A204.1 (cell line): ENCODE data around the gene SNX30.

ENCODE experiments used
- FAIRE-seq: peaks from 2 replicates; lab custom pipeline; 2012; peaks lifted over from hg19 to GRCh38; lab: Jason Lieb, UNC

SNX30 gene

DNA sequence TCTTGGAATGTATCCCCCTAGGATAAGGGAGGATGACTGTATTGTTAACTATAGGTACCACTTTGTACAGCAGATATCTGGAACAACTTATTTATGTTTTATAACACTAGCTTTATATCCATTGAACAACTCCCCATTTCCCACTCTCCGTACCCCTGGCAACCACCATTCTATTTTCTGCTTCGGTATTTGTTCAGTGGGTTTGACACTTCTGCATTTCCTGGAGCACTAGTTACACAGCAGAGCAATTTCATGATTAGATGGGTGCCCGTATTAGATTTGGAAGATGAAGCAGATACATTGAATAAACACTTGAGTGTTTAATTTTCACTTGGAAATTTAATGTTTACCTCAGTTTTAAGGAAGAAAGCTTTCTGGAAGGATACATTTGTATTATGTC is 72.7 kb downstream of the SNX30 start:
- FAIRE-seq, result no peak

DNA sequence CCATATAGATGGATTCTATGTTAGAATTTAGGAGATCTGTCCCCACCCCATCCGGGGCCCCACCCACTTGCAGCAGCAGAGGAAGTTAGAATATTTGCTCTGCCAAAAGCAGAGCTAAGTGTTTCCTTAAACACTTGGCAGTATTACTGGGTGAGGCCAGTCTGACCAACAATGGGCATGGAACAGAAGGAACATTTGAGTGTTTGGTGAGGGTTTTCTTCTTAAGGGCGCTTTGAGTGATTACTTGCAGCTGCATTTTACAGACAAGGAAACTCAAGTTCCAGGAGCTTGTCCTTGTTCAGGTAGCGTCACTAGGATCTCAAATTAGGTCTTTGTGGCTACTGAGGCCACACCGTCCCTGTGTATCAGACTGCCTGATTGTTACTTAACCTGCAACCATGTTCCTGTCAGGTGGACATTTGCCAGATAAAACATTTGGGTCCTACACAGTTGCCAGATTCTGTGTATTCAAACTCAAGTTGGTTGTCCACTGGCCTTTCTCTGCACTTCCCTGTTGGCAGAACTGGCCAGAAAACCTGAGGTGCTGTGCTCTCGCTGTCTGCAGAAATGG is 80.8 kb downstream of the SNX30 start:
- FAIRE-seq, result no peak

- no peak for FAIRE-seq
Observed at GRCh38 chr9:112831969-112832368, 81.4 kb downstream of the SNX30 start.

- no peak for FAIRE-seq
Observed at GRCh38 chr9:112833081-112833480, 82.5 kb downstream of the SNX30 start.

- no peak for FAIRE-seq
Observed at GRCh38 chr9:112836394-112836793, 85.8 kb downstream of the SNX30 start.

DNA sequence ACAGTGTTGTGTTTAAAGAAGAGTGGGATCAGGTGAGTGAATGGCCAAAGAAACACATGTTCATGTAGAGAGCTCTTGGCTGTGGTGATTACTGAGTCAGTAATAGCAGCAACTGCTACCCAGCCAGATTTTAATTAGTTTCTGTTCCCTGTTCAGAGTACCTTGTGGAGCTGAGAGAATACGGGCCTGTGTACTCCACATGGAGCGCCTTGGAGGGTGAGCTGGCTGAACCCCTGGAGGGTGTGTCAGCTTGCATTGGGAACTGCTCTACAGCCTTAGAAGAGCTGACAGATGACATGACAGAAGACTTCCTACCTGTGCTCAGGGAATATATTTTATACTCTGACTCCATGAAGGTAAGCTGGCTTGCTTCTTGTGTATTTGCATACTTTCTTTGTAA is 87.8 kb downstream of the SNX30 start:
- FAIRE-seq, result no peak

DNA sequence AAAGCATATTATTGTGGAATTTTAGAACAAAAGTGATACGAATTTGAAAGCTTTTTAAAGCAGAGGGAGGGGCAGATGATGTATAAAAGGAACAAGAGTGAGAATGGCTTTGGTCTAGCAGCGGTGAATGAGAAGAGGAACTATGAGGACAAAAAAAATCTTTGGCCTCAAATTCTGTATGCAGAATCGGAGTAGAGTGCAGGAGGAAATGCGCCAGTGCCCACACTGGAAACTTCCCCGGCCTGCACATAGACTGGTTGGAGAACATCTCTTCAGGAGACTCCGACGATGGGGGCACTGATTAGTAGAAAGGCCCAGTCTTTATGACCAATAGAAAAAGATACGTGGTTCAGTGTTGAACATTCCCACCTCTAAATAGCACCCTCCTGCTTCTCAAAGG is 88.8 kb downstream of the SNX30 start:
- FAIRE-seq, result no peak

- FAIRE-seq, result no peak
Observed at GRCh38 chr9:112841261-112841660, 90.7 kb downstream of the SNX30 start.

- FAIRE-seq, result no peak
Observed at GRCh38 chr9:112842555-112842954, 92.0 kb downstream of the SNX30 start.

DNA sequence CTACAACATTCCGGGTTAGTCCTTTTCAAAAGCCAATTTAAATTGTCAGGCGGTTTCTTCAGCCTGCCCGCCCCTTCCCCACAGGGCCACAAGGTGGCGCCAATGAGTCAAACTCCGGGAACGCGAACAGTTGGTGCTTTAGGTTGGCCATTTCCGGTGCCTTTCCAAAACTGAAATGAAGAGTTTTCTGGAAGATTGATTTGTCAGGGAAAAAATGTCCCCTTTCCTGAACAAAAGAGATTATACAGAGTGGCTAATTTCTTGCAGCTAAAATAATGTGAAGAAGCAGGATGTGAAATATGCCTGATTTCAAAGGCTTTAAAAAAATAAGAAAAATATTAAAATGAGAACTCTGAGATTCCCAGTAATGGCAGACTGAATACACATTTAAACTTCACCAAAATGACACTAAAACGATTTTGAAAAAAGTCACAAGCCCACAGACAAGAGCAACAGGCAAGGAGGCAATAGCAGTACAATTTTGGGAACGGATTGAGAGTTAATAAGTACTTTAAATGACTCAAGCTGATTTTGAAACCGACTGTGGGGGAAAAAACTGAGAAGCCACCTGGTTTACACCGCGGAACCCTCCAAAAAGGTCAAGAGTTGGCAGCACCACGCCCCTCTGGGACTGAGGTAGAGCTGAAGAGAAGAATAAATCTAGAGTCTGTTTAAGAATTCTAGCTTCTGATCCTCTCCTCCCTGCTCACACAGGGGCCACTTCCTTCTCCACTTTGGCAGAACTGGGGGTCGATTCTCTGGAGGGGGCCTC is 94.4 kb downstream of the SNX30 start:
- peak; percentile 79 for FAIRE-seq

DNA sequence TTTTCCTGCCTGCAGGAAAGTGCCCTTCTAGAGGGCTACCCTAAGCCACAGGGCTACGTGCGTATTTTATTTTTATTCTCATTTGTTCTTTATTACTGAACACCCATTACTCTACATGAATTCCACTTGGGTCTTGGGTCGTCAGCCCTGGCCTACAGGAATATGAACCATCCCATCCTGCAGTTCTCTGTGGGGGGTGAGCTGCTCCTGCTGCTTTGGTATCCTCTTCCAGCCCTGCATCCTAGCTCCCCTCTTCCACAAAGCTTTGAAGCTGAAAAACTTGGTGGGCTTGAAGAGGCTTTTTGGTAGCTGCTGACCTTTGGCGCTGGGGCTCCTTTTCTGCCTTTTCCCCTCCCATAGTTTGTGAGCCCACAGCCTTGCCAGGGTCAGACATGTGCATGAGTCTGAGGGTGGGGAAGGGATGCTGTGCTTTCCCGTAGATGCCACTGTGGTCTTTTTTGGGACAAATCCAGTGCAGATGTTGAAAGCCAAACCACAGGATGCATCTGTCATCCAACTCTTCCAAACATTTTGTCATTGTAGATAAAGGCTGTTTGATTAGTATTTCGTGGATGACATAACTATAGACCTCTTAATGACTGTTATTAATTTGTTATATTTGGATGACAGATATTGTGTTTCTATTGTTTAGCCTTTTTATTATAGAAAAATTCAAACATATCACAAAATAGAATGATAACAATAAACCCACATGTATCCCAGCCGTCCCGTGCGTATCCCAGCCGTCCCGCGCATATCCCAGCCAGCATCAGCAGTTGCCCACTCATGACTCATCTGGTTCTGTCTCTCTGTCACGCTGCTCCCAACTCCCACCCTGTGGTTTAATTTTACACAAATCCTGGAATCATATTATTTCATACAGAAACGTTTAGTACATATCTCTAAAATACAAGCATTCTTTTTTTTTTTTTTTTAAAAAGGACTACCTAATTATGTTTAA is 96.2 kb downstream of the SNX30 start:
- no peak for FAIRE-seq

DNA sequence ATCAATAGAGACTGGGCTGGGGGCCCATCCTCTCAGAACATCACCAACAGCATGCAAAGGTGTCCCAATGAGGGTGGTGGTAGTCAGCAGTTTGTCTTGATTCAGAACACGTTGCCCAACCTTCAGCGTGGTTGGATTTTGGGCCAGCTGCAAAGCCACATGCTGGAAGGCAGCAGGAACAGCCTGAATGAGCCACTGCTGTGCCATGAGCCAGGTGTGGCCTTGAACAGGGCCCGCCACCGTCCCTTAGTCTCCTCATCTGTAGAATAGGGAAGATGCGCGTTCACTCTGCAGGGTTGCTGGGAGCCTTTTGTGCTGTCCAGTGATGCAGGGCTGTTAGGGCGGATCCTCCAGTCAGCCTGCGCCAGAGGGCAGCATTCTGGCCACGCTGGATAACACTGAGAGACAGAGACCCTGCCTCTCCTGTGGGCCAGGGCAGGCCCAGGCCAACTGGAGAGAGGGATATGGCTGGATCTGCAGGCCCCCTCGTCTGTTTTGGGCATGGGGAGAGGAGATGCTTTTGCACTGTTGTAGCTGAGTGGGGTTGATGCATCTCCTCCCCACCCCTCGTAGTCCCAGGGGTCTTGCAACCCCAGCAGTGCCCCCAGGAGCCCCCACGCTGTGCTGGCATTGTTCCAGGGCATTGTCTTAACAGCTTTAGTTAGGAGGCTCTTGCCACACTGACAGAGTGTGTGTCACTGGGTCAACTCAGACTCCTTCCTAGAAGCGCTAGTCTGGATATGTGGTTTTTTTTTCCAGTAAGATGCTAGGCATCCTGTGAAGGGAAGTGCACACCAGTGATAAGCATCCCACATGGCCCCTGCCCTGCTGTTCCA is 98.0 kb downstream of the SNX30 start:
- FAIRE-seq, result no peak

DNA sequence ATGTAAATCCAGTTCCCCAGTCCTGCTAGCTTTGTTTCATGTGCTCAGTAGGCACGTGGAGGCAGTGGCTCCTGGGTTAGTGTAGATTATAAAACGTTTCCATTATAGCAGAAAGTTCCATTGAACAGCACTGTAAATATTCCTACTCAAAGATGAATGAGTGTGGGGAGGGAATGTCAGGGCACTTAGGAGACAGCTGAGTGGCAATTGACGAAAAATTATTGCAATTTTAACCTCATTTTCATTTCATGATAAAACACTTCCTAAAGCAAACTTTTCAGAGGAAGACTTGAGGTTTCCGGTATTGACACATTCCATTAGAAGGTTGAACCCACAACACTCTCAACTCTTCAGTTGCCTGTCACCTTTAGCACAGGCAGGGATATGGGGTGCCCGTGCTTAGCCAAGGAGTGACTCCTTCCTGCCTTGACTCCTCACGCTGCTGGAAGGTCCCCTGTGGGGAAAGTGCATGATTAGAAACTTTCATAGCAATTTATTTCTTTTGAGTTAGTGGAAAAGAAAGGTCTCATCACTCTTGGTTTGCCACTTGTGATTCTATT is 98.9 kb downstream of the SNX30 start:
- FAIRE-seq, result no peak

GRCh38 chr9:112850840-112851239 is 100.3 kb downstream of the SNX30 start:
- no peak for FAIRE-seq

GRCh38 chr9:112852741-112853504 is 102.4 kb downstream of the SNX30 start:
- no peak for FAIRE-seq

GRCh38 chr9:112853882-112854585 is 103.5 kb downstream of the SNX30 start:
- no peak for FAIRE-seq

GRCh38 chr9:112854657-112855056 is 104.1 kb downstream of the SNX30 start:
- no peak for FAIRE-seq

- FAIRE-seq, result no peak
Observed at GRCh38 chr9:112856200-112856599, 105.6 kb downstream of the SNX30 start.

DNA sequence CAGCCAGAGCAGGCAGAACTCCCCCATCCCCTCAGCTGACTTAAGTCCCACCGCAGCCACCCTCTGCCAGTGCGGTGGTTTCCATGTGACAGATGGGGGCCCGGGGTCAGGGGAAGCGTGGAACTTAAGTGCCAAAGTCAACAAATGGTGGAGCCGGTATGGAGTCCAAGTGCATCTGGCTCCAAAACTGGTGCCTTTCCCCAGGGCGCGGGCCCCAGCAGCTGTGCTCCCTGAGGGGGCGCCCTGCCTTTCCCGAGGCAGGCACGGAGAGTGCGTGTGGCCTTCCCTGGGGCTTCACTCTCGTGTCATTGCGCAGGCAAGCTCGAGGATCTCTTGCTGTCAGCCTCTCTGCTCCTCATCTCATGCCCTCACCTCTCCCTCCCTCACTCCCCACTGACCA is 106.3 kb downstream of the SNX30 start:
- no peak for FAIRE-seq

- FAIRE-seq, result no peak
Observed at GRCh38 chr9:112858005-112858404, 107.4 kb downstream of the SNX30 start.
